ENCODE data around the gene ROPN1L.

DNA sequence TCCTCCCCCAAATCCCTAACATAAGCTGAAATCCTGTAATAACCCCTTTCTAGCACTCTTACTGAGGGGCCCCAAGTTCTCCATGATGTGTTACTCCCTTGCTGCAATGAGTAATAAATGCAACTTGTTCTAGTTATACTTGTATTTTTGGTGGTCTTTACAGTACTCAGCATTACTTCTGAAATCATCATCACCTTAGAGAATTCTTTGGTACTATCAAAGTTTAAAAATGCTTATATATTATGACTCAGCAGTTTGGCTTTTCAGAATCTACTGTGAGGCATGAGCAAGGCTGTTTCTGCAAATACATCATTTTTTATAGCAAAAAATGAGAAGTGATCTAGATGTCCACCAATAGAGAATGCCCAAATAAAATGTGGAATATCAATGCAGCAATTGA lies 20.7 kb upstream of the ROPN1L start:
- TF ChIP-seq, protein P1, sequence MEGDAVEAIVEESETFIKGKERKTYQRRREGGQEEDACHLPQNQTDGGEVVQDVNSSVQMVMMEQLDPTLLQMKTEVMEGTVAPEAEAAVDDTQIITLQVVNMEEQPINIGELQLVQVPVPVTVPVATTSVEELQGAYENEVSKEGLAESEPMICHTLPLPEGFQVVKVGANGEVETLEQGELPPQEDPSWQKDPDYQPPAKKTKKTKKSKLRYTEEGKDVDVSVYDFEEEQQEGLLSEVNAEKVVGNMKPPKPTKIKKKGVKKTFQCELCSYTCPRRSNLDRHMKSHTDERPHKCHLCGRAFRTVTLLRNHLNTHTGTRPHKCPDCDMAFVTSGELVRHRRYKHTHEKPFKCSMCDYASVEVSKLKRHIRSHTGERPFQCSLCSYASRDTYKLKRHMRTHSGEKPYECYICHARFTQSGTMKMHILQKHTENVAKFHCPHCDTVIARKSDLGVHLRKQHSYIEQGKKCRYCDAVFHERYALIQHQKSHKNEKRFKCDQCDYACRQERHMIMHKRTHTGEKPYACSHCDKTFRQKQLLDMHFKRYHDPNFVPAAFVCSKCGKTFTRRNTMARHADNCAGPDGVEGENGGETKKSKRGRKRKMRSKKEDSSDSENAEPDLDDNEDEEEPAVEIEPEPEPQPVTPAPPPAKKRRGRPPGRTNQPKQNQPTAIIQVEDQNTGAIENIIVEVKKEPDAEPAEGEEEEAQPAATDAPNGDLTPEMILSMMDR (IDR thresholded peaks at IDR 0.05; ENCODE audit: control extremely low read depth in 1 of 3, insufficient read depth in 1 of 3, low read depth in 1 of 3, low read length in 3 of 3), result no peak
- no peak for TF ChIP-seq EGR1 (IDR thresholded peaks at IDR 0.05; ENCODE audit: borderline replicate concordance, low read depth, low read length)
- no peak for TF ChIP-seq CHD2 (IDR thresholded peaks at IDR 0.05; ENCODE audit: low read length)
- TF ChIP-seq RAD21 (IDR thresholded peaks at IDR 0.05 in 1 of 2, conservative IDR thresholded peaks at IDR 0.05 in 1 of 2; ENCODE audit: low read depth in 2 of 2, low read length in 2 of 2), result no peak
- no peak for TF ChIP-seq POLR2AphosphoS5 (IDR thresholded peaks at IDR 0.05; ENCODE audit: low read depth, low read length)
- TF ChIP-seq, protein P2, sequence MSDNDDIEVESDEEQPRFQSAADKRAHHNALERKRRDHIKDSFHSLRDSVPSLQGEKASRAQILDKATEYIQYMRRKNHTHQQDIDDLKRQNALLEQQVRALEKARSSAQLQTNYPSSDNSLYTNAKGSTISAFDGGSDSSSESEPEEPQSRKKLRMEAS (IDR thresholded peaks at IDR 0.05), result no peak
- no peak for TF ChIP-seq SIN3A (conservative IDR thresholded peaks at IDR 0.05 in 1 of 2, IDR thresholded peaks at IDR 0.05 in 1 of 2; ENCODE audit: low read depth in 1 of 2, low read length in 2 of 2)
- no peak for TF ChIP-seq RNF2 (IDR thresholded peaks at IDR 0.05; ENCODE audit: borderline replicate concordance, low read depth, low read length, missing control alignments, poor library complexity, severe bottlenecking)
- no peak for TF ChIP-seq CEBPB (IDR thresholded peaks at IDR 0.05; ENCODE audit: low read depth, low read length)
- TF ChIP-seq, protein P3, sequence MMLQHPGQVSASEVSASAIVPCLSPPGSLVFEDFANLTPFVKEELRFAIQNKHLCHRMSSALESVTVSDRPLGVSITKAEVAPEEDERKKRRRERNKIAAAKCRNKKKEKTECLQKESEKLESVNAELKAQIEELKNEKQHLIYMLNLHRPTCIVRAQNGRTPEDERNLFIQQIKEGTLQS (IDR thresholded peaks at IDR 0.05; ENCODE audit: insufficient read depth, low read depth, low read length), result no peak

Measured in H1 (cell line).